H1 (cell line): ENCODE results near the gene OXSM. TPM values are rescaled to one million over a fixed set of nuclear protein-coding genes. Genes with fewer than 3 reads are reported as not detected.

Experiments used
- CTCF ChIA-PET: fragments of 300-600 bp; sonication (Branson Sonifier 250); formaldehyde crosslinking; loops from one replicate; lab custom pipeline; 2021; ENCODE audit not compliant: partially characterized antibody; lab: Charles Lee
- POLR2A ChIA-PET: fragments of 300-600 bp; sonication (Branson Sonifier 250); formaldehyde crosslinking; loops from one replicate; lab custom pipeline; 2021; ENCODE audit warnings: inconsistent platforms; ENCODE audit not compliant: partially characterized antibody; lab: Charles Lee
- DNase-seq, 2 experiments: peaks; one replicate each; pipeline versions ENCODE4 v3.0.0 to v3.0.0-alpha.2; 2010 to 2022; ENCODE audit warnings: low spot score in 2 of 2, low read depth in 1 of 2, mixed read lengths in 1 of 2
- FAIRE-seq: peaks from 2 replicates; lab custom pipeline; 2011; peaks lifted over from hg19 to GRCh38; lab: Jason Lieb, UNC
- H2AFZ ChIP-seq: 2 replicates; pipeline ENCODE4 v1.8.1; 2012; ENCODE audit warnings: low read length, inconsistent platforms
- H2AK5ac ChIP-seq: 2 replicates; pipeline ENCODE4 v1.6.1; 2013; ENCODE audit warnings: low read depth, low read length
- H2BK120ac ChIP-seq: replicated peaks from 2 replicates; pipeline ENCODE3; 2013; ENCODE audit warnings: low read depth, low read length, inconsistent platforms
- H2BK12ac ChIP-seq: 2 replicates; pipeline ENCODE4 v1.6.1; 2013; ENCODE audit warnings: low read depth, low read length
- H2BK15ac ChIP-seq: 2 replicates; pipeline ENCODE4 v1.6.1; 2013; ENCODE audit warnings: low read length
- H2BK20ac ChIP-seq: 2 replicates; pipeline ENCODE4 v1.6.1; 2013; ENCODE audit warnings: low read length
- H2BK5ac ChIP-seq: 2 replicates; pipeline ENCODE4 v1.6.1; 2013; ENCODE audit warnings: low read depth, low read length
- H3K14ac ChIP-seq: 2 replicates; pipeline ENCODE4 v1.6.1; 2013; ENCODE audit warnings: inconsistent platforms; ENCODE audit not compliant: insufficient read length
- H3K18ac ChIP-seq: 2 replicates; pipeline ENCODE4 v1.6.1; 2013; ENCODE audit warnings: low read length; ENCODE audit errors: extremely low read depth
- H3K23ac ChIP-seq: 2 replicates; pipeline ENCODE4 v1.6.1; 2013; ENCODE audit warnings: inconsistent platforms; ENCODE audit not compliant: insufficient read length
- H3K23me2 ChIP-seq: 2 replicates; pipeline ENCODE4 v1.6.1; 2013; ENCODE audit warnings: low read depth, low read length
- H3K27ac ChIP-seq: 2 replicates; pipeline ENCODE4 v1.6.1; 2011; ENCODE audit warnings: low read depth, low read length, inconsistent platforms
- H3K27me3 ChIP-seq, 4 experiments: replicated peaks in 1 of 4; 1 replicate in 1 of 4; 2 replicates in 3 of 4; pipeline versions ENCODE4 v1.6.1 to v1.8.1; 2011 to 2013; ENCODE audit warnings: low read length in 3 of 4, mild to moderate bottlenecking in 3 of 4, inconsistent platforms in 2 of 4, mixed read lengths in 2 of 4, moderate library complexity in 1 of 4; ENCODE audit not compliant: control insufficient read depth in 3 of 4, insufficient read depth in 3 of 4; ENCODE audit errors: extremely low read depth in 1 of 4
- H3K36me3 ChIP-seq, 4 experiments: 2 replicates each; pipeline versions ENCODE4 v1.6.1 to v1.8.1; 2011 to 2013; ENCODE audit warnings: mild to moderate bottlenecking in 4 of 4, low read length in 3 of 4, moderate library complexity in 2 of 4, control low read depth in 1 of 4, inconsistent platforms in 1 of 4; ENCODE audit not compliant: insufficient read depth in 4 of 4, control insufficient read depth in 2 of 4
- H3K4ac ChIP-seq: replicated peaks from 2 replicates; pipeline ENCODE3; 2013; ENCODE audit warnings: low read length, low read depth, mixed read lengths, inconsistent platforms; ENCODE audit not compliant: insufficient read length
- H3K4me1 ChIP-seq, 4 experiments: replicated peaks in 1 of 4; 1 replicate in 1 of 4; 2 replicates in 3 of 4; pipeline versions ENCODE4 v1.6.1 to v1.8.1; 2011 to 2013; ENCODE audit warnings: low read length in 3 of 4, inconsistent platforms in 2 of 4, mixed read lengths in 1 of 4; ENCODE audit not compliant: insufficient read depth in 4 of 4, control insufficient read depth in 3 of 4
- H3K4me2 ChIP-seq, 2 experiments: 2 replicates each; pipeline versions ENCODE4 v1.6.1 to v1.8.1; 2011 to 2013; ENCODE audit warnings: low read depth in 2 of 2, low read length in 2 of 2, control low read depth in 1 of 2, inconsistent platforms in 1 of 2, mild to moderate bottlenecking in 1 of 2; ENCODE audit not compliant: insufficient read depth in 1 of 2
- H3K4me3 ChIP-seq, 4 experiments: fragments of 200-600, 300-600 bp in 1 of 4; sonication (generic), shearing (Covaris generic), sonication (Bioruptor Twin) in 1 of 4; 2 replicates each; pipeline versions ENCODE4 v1.5.1 to v1.8.1; 2011 to 2016; ENCODE audit warnings: low read length in 4 of 4, low read depth in 3 of 4, control low read depth in 2 of 4, inconsistent platforms in 2 of 4, mild to moderate bottlenecking in 2 of 4, mixed read lengths in 1 of 4, moderate library complexity in 1 of 4; ENCODE audit not compliant: insufficient read depth in 2 of 4; ENCODE audit errors: extremely low read depth in 1 of 4
- H3K56ac ChIP-seq: replicated peaks from 2 replicates; pipeline ENCODE3; 2013; ENCODE audit warnings: low read depth, mild to moderate bottlenecking, mixed read lengths, low read length, inconsistent platforms; ENCODE audit not compliant: insufficient read length
- H3K79me1 ChIP-seq: 2 replicates; pipeline ENCODE4 v1.6.1; 2013; ENCODE audit warnings: low read depth, low read length, control low read depth
- H3K79me2 ChIP-seq, 2 experiments: 2 replicates each; pipeline versions ENCODE4 v1.6.1 to v1.8.1; 2012 to 2013; ENCODE audit warnings: low read length in 2 of 2, mild to moderate bottlenecking in 2 of 2, inconsistent platforms in 1 of 2; ENCODE audit not compliant: insufficient read depth in 2 of 2, control insufficient read depth in 1 of 2
- H3K9ac ChIP-seq, 4 experiments: replicated peaks in 1 of 4; 1 replicate in 1 of 4; 2 replicates in 3 of 4; pipeline versions ENCODE4 v1.6.1 to v1.8.1; 2011 to 2013; ENCODE audit warnings: low read depth in 3 of 4, low read length in 3 of 4, control low read depth in 2 of 4, mild to moderate bottlenecking in 2 of 4, moderate library complexity in 2 of 4, inconsistent platforms in 1 of 4; ENCODE audit errors: extremely low read depth in 1 of 4
- H3K9me3 ChIP-seq, 2 experiments: 2 replicates each; pipeline versions ENCODE4 v1.6.1 to v1.8.1; 2012 to 2013; ENCODE audit warnings: mild to moderate bottlenecking in 2 of 2, moderate library complexity in 2 of 2, control low read depth in 1 of 2, inconsistent platforms in 1 of 2, low read depth in 1 of 2, low read length in 1 of 2, mixed read lengths in 1 of 2; ENCODE audit not compliant: insufficient read depth in 2 of 2
- H4K20me1 ChIP-seq, 2 experiments: replicated peaks in 1 of 2; 2 replicates each; pipeline versions ENCODE3 to v1.8.1; 2011 to 2013; ENCODE audit warnings: inconsistent platforms in 2 of 2, low read length in 2 of 2, mild to moderate bottlenecking in 1 of 2; ENCODE audit not compliant: insufficient read depth in 2 of 2, control insufficient read depth in 1 of 2
- H4K5ac ChIP-seq: 2 replicates; pipeline ENCODE4 v1.6.1; 2013; ENCODE audit warnings: low read length, low read depth, mixed read lengths, inconsistent platforms; ENCODE audit not compliant: insufficient read length
- H4K8ac ChIP-seq: 2 replicates; pipeline ENCODE4 v1.8.0; 2013; ENCODE audit warnings: mild to moderate bottlenecking, moderate library complexity, low read length, inconsistent platforms; ENCODE audit not compliant: insufficient read depth; ENCODE audit errors: extremely low read depth
- H4K91ac ChIP-seq: replicated peaks from 2 replicates; pipeline ENCODE3; 2013; ENCODE audit warnings: low read length, mixed read lengths, inconsistent platforms; ENCODE audit not compliant: insufficient read length
- CBX5 ChIP-seq: fragments of 300-800, 300-1000 bp; sonication (generic); IDR thresholded peaks from 2 replicates; pipeline ENCODE4 v1.7.1; 2016; ENCODE audit warnings: antibody characterized with exemption, low read length, low read depth
- CBX8 ChIP-seq: fragments of 300-800, 300-1000 bp; sonication (generic); IDR thresholded peaks from 2 replicates; pipeline ENCODE4 v1.7.1; 2016; ENCODE audit warnings: low read depth, low read length, borderline replicate concordance
- CREB1 ChIP-seq: IDR thresholded peaks from 2 replicates; pipeline ENCODE4 v1.6.1; 2012; ENCODE audit warnings: inconsistent platforms
- HDAC2 ChIP-seq, 2 experiments: fragments of 300-600 bp in 1 of 2; sonication (generic) in 1 of 2; IDR thresholded peaks; 2 replicates each; pipeline ENCODE4 v1.6.1; 2011 to 2012; ENCODE audit warnings: low read depth in 2 of 2, low read length in 2 of 2, mild to moderate bottlenecking in 2 of 2, moderate library complexity in 2 of 2, borderline replicate concordance in 1 of 2, inconsistent platforms in 1 of 2
- HDAC6 ChIP-seq: IDR thresholded peaks from one replicate; pipeline ENCODE4 v1.7.1; 2012; ENCODE audit warnings: low read depth, mild to moderate bottlenecking, inconsistent platforms, low read length, moderate library complexity
- KDM1A ChIP-seq: fragments of 200-600, 300-600 bp; sonication (generic); IDR thresholded peaks from 2 replicates; pipeline ENCODE4 v1.7.1; 2016; ENCODE audit warnings: mild to moderate bottlenecking, low read length, borderline replicate concordance
- NANOG ChIP-seq: IDR thresholded peaks from 2 replicates; pipeline ENCODE4 v1.6.1; 2011; ENCODE audit warnings: low read length, low read depth, mild to moderate bottlenecking, inconsistent platforms; ENCODE audit not compliant: insufficient read depth, poor library complexity, severe bottlenecking
- NRF1 ChIP-seq: IDR thresholded peaks from 2 replicates; pipeline ENCODE4 v1.6.1; 2011; ENCODE audit warnings: mild to moderate bottlenecking, low read depth, low read length, improper control_type of control experiment
- POLR2A ChIP-seq, 2 experiments: IDR thresholded peaks; 1 replicate in 1 of 2; 2 replicates in 1 of 2; pipeline ENCODE4 v1.6.1; 2011; ENCODE audit warnings: low read depth in 2 of 2, low read length in 2 of 2, mild to moderate bottlenecking in 2 of 2; ENCODE audit errors: control extremely low read depth in 1 of 2
- POLR2AphosphoS5 ChIP-seq: IDR thresholded peaks from 2 replicates; pipeline ENCODE4 v1.6.1; 2011; ENCODE audit warnings: low read depth, low read length
- RBBP5 ChIP-seq: IDR thresholded peaks from 2 replicates; pipeline ENCODE4 v1.7.1; 2012; ENCODE audit warnings: low read depth, mild to moderate bottlenecking, inconsistent platforms, low read length, moderate library complexity, borderline replicate concordance
- RNF2 ChIP-seq: fragments of 200-900, 300-1000 bp; sonication (generic); IDR thresholded peaks from 2 replicates; pipeline ENCODE4 v1.7.1; 2016; ENCODE audit warnings: borderline replicate concordance, low read depth, mild to moderate bottlenecking, antibody characterized with exemption, low read length; ENCODE audit not compliant: poor library complexity, severe bottlenecking; ENCODE audit errors: missing control alignments
- SIRT6 ChIP-seq: IDR thresholded peaks from one replicate; pipeline ENCODE4 v1.7.1; 2012; ENCODE audit warnings: low read length, inconsistent platforms
- SP1 ChIP-seq: IDR thresholded peaks from 2 replicates; pipeline ENCODE4 v1.6.1; 2011; ENCODE audit warnings: low read depth, low read length
- TAF1 ChIP-seq: IDR thresholded peaks from 2 replicates; pipeline ENCODE4 v1.6.1; 2011; ENCODE audit warnings: mild to moderate bottlenecking, low read depth, low read length
- WGBS, 2 experiments: shearing (Covaris generic) in 1 of 2; methylation state at CpG; one replicate each; pipeline versions ENCODE4 v1.1.6 to v1.1.7; 2013 to 2015; ENCODE audit warnings: low lambda C conversion rate in 2 of 2, mixed read lengths in 2 of 2, inconsistent platforms in 1 of 2, low coverage in 1 of 2, missing lambda C conversion rate in 1 of 2; ENCODE audit not compliant: insufficient replicate concordance in 2 of 2, insufficient coverage in 1 of 2, insufficient read length in 1 of 2; ENCODE audit errors: extremely low coverage in 1 of 2, missing lambda C conversion rate in 1 of 2; 5-methylcytosine and 5-hydroxymethylcytosine counted together
- polyA plus RNA-seq, 7 experiments: library from polyadenylated mRNA; depleted of rRNA in 3 of 7; stranded (reverse) in 5 of 7; unstranded in 2 of 7; fragments of >200 nt in 5 of 7; fragments of 200-250 nt in 2 of 7; gene quantifications; 1 replicate in 5 of 7; 2 replicates in 1 of 7; 4 replicates in 1 of 7; pipeline versions ENCODE4 v1.2.1 to v1.2.3, GENCODE V29; 2011 to 2013; ENCODE audit warnings: missing spikeins in 2 of 7, mixed read lengths in 2 of 7
- total RNA-seq: library from RNA; stranded (reverse); fragmentation: NEBNext Ultra II Directional; extraction: Animal tissue kit (Norgen Biotek cat#: 25700); gene quantifications from 2 replicates; pipeline ENCODE4 v1.2.1, GENCODE V29; 2021

OXSM gene
- total and polyA plus RNA-seq, 2 of the 8 experiments (the other 6 are each of a cell fraction or from before 2014, with no cell fraction given): 1.3 to 2.2 TPM

DNA sequence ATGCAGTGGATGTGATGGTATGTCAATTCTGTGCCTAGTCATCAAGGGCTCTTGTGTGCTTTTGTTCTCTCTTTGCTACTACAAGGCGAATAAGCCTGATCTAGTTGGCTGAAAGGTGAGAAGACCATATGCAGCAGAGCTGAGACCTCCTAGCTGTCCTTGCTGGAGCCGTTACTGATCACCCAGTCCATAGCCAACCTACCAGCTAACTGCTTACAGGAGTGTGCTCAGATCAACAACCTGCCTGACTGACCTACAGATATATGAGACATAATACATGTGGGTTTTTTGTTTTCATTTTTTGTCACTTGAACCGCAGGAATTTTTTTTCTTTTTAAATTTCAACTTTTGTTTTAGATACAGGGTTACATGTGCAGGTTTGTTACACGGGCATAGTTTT lies 22.8 kb downstream of the OXSM start:
- H3K79me2 ChIP-seq: no peaks in the 10 kb centered on the region
- no peak overlapping the region for H4K8ac ChIP-seq
- no peak overlapping the region for H4K91ac ChIP-seq
- no peak overlapping the region for H2BK120ac ChIP-seq
- 90% methylated on average over 4 of the region's 4 CpGs; no CpG with 5 or more reads in 1 of the 2 experiments for WGBS, 2 experiments
- H3K79me1 ChIP-seq: no peaks in the 10 kb centered on the region
- no peak overlapping the region for H2BK20ac ChIP-seq
- H2AK5ac ChIP-seq: no peak overlapping the region
- H3K18ac ChIP-seq: no peak overlapping the region
- ChIA-PET CTCF (no interaction called here), POLR2A (no interaction called here)
- no peak overlapping the region for H3K4me2 ChIP-seq
- no peak for TF ChIP-seq CBX5
- no peak for TF ChIP-seq SP1
- no peak for TF ChIP-seq CBX8
- no peak for TF ChIP-seq POLR2A (IDR thresholded peaks at IDR 0.05; ENCODE audit: control extremely low read depth in 1 of 2, low read depth in 2 of 2, low read length in 2 of 2)
- TF ChIP-seq SIRT6: no peak
- TF ChIP-seq NANOG: no peak
- TF ChIP-seq KDM1A: no peak
- no peak for TF ChIP-seq HDAC2 (IDR thresholded peaks at IDR 0.05; ENCODE audit: borderline replicate concordance in 1 of 2, low read depth in 2 of 2, low read length in 2 of 2)
- TF ChIP-seq TAF1: no peak
- TF ChIP-seq RNF2: no peak
- TF ChIP-seq CREB1: no peak
- TF ChIP-seq RBBP5: no peak
- TF ChIP-seq NRF1: no peak
- TF ChIP-seq POLR2AphosphoS5: no peak
- no peak for TF ChIP-seq HDAC6
- H4K5ac ChIP-seq: no peak overlapping the region
- no peak overlapping the region for H3K56ac ChIP-seq
- no peak overlapping the region for H3K9ac ChIP-seq
- no peak overlapping the region for H3K27ac ChIP-seq
- FAIRE-seq (no peak), DNase-seq (no peak)
- H2AFZ ChIP-seq: peak overlapping the region; percentile 88
- no peak overlapping the region for H2BK12ac ChIP-seq
- H3K36me3 ChIP-seq: no peaks in the 10 kb centered on the region
- H3K23ac ChIP-seq: no peak overlapping the region
- 0 out of 4 replicates have a peak, but pooled peaks cover 0 to 2% of the 10 kb centered on the region in 2 experiments for H3K9me3 ChIP-seq
- H3K23me2 ChIP-seq: no peaks in the 10 kb centered on the region
- no peak overlapping the region for H2BK15ac ChIP-seq
- no peak overlapping the region for H3K14ac ChIP-seq
- H4K20me1 ChIP-seq: no peaks in the 10 kb centered on the region
- no peaks in the 10 kb centered on the region for H3K4me1 ChIP-seq
- H2BK5ac ChIP-seq: no peak overlapping the region
- H3K27me3 ChIP-seq: no peaks in the 10 kb centered on the region
- no peak overlapping the region for H3K4ac ChIP-seq
- no peak overlapping the region for H3K4me3 ChIP-seq
